ENCODE results near the gene CEP164. TPM values are rescaled to one million over a fixed set of nuclear protein-coding genes. Genes with fewer than 3 reads are reported as not detected.

CEP164 gene
- total and polyA plus RNA-seq, 2 experiments from 2014 or later: 13.9 to 23.8 TPM

GRCh38 chr11:117412176-117412575 lies 84.5 kb downstream of the CEP164 start:
- peaks cover 23% of the 10 kb centered on the region for H3K36me3 Mint-ChIP-seq (ENCODE audit: low read depth)
- H3K27ac ChIP-seq (ENCODE audit: low read depth): no peak overlapping the region
- H3K36me3 ChIP-seq (ENCODE audit: insufficient read depth): peaks cover 4% of the 10 kb centered on the region; the same call in 1 of the 2 replicates
- TF ChIP-seq NANOG (IDR thresholded peaks at IDR 0.05; ENCODE audit: borderline replicate concordance) (no peak), STAT1 (IDR thresholded peaks at IDR 0.05; ENCODE audit: unreplicated experiment) (no peak), ZNF331 (CRISPR knock-in tag; IDR thresholded peaks at IDR 0.05; ENCODE audit: low read depth) (no peak), ETS1 (IDR thresholded peaks at IDR 0.05) (no peak), EZH2 (IDR thresholded peaks at IDR 0.05; ENCODE audit: low read depth, unreplicated experiment) (no peak), JUNB (IDR thresholded peaks at IDR 0.05; ENCODE audit: unreplicated experiment) (no peak)
- TF ChIP-seq, protein P1, sequence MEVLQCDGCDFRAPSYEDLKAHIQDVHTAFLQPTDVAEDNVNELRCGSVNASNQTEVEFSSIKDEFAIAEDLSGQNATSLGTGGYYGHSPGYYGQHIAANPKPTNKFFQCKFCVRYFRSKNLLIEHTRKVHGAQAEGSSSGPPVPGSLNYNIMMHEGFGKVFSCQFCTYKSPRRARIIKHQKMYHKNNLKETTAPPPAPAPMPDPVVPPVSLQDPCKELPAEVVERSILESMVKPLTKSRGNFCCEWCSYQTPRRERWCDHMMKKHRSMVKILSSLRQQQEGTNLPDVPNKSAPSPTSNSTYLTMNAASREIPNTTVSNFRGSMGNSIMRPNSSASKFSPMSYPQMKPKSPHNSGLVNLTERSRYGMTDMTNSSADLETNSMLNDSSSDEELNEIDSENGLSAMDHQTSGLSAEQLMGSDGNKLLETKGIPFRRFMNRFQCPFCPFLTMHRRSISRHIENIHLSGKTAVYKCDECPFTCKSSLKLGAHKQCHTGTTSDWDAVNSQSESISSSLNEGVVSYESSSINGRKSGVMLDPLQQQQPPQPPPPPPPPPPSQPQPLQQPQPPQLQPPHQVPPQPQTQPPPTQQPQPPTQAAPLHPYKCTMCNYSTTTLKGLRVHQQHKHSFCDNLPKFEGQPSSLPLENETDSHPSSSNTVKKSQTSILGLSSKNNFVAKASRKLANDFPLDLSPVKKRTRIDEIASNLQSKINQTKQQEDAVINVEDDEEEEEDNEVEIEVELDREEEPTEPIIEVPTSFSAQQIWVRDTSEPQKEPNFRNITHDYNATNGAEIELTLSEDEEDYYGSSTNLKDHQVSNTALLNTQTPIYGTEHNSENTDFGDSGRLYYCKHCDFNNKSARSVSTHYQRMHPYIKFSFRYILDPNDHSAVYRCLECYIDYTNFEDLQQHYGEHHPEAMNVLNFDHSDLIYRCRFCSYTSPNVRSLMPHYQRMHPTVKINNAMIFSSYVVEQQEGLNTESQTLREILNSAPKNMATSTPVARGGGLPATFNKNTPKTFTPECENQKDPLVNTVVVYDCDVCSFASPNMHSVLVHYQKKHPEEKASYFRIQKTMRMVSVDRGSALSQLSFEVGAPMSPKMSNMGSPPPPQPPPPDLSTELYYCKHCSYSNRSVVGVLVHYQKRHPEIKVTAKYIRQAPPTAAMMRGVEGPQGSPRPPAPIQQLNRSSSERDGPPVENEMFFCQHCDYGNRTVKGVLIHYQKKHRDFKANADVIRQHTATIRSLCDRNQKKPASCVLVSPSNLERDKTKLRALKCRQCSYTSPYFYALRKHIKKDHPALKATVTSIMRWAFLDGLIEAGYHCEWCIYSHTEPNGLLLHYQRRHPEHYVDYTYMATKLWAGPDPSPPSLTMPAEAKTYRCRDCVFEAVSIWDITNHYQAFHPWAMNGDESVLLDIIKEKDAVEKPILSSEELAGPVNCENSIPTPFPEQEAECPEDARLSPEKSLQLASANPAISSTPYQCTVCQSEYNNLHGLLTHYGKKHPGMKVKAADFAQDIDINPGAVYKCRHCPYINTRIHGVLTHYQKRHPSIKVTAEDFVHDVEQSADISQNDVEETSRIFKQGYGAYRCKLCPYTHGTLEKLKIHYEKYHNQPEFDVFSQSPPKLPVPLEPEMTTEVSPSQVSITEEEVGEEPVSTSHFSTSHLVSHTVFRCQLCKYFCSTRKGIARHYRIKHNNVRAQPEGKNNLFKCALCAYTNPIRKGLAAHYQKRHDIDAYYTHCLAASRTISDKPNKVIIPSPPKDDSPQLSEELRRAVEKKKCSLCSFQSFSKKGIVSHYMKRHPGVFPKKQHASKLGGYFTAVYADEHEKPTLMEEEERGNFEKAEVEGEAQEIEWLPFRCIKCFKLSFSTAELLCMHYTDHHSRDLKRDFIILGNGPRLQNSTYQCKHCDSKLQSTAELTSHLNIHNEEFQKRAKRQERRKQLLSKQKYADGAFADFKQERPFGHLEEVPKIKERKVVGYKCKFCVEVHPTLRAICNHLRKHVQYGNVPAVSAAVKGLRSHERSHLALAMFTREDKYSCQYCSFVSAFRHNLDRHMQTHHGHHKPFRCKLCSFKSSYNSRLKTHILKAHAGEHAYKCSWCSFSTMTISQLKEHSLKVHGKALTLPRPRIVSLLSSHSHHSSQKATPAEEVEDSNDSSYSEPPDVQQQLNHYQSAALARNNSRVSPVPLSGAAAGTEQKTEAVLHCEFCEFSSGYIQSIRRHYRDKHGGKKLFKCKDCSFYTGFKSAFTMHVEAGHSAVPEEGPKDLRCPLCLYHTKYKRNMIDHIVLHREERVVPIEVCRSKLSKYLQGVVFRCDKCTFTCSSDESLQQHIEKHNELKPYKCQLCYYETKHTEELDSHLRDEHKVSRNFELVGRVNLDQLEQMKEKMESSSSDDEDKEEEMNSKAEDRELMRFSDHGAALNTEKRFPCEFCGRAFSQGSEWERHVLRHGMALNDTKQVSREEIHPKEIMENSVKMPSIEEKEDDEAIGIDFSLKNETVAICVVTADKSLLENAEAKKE (CRISPR knock-in tag; IDR thresholded peaks at IDR 0.05): no peak
- no peaks in the 10 kb centered on the region for H3K9me2 ChIP-seq (ENCODE audit: insufficient read depth)
- no peaks in the 10 kb centered on the region for H3K27me3 ChIP-seq (ENCODE audit: insufficient read depth)
- ATAC-seq (no peak), DNase-seq (ENCODE audit: low spot score) (no peak)
- no peaks in the 10 kb centered on the region for H4K20me1 ChIP-seq (replicated peaks; ENCODE audit: insufficient read depth)
- peaks cover 9% of the 10 kb centered on the region for H3K27me3 Mint-ChIP-seq (ENCODE audit: insufficient read depth, low read depth, poor library complexity)
- H3K9me3 Mint-ChIP-seq: no peaks in the 10 kb centered on the region
- no peak overlapping the region for H2AFZ ChIP-seq
- H3K27ac Mint-ChIP-seq: no peak overlapping the region
- no peaks in the 10 kb centered on the region for H3F3A ChIP-seq (replicated peaks; ENCODE audit: low read depth)
- H3K4me1 Mint-ChIP-seq: peaks cover 21% of the 10 kb centered on the region
- no peak overlapping the region for H3K4me2 ChIP-seq
- no peak overlapping the region for H3K4me3 Mint-ChIP-seq
- H3K4me3 ChIP-seq: no peak overlapping the region
- H3K79me2 ChIP-seq (replicated peaks; ENCODE audit: insufficient read depth): no peaks in the 10 kb centered on the region
- no peaks in the 10 kb centered on the region for H3K4me1 ChIP-seq (ENCODE audit: insufficient read depth)
